OCI-LY7 (cell line): ENCODE data around the gene XAGE2. TPM values are rescaled to one million over a fixed set of nuclear protein-coding genes. Genes with fewer than 3 reads are reported as not detected.

Experiments used
- BruUV-seq: library from RNA; stranded (reverse); fragments of 400-500 nt; replicated peaks from 2 replicates; lab custom pipeline; 2021; lab: Mats Ljungman, UMichigan
- CTCF ChIA-PET: fragments of 300-600 bp; sonication (Branson Sonifier 250); formaldehyde crosslinking; loops from one replicate; lab custom pipeline; 2022; ENCODE audit warnings: antibody characterized with exemption; ENCODE audit not compliant: unreplicated experiment; lab: Charles Lee
- POLR2A ChIA-PET: fragments of 300-600 bp; sonication (Branson Sonifier 250); formaldehyde crosslinking; loops from one replicate; lab custom pipeline; 2022; ENCODE audit warnings: antibody characterized with exemption; lab: Charles Lee
- DNase-seq: peaks from one replicate; pipeline ENCODE4 v3.0.0-alpha.2; 2015; ENCODE audit warnings: low spot score
- H2AFZ ChIP-seq: fragments of 200-600 bp; sonication (generic), shearing (Covaris generic); 2 replicates; pipeline ENCODE4 v1.6.1; 2014; ENCODE audit warnings: mild to moderate bottlenecking, antibody characterized with exemption, low read length, moderate library complexity
- H3K27ac ChIP-seq: fragments of 200-600 bp; sonication (generic); 2 replicates; pipeline ENCODE4 v1.5.1; 2014; ENCODE audit warnings: mixed run types, low read depth, mild to moderate bottlenecking, moderate library complexity, low read length, inconsistent platforms; ENCODE audit not compliant: poor library complexity, severe bottlenecking
- H3K36me3 ChIP-seq: fragments of 200-600 bp; sonication (generic); 2 replicates; pipeline ENCODE4 v1.6.1; 2014; ENCODE audit warnings: mild to moderate bottlenecking, antibody characterized with exemption, low read length, moderate library complexity, mixed read lengths; ENCODE audit not compliant: insufficient read depth
- H3K4me1 ChIP-seq: fragments of 200-600 bp; sonication (generic); 2 replicates; pipeline ENCODE4 v1.5.1; 2014; ENCODE audit warnings: mild to moderate bottlenecking, low read length; ENCODE audit not compliant: insufficient read depth, poor library complexity, severe bottlenecking
- H3K4me2 ChIP-seq: fragments of 200-600 bp; sonication (generic); 2 replicates; pipeline ENCODE4 v1.6.1; 2014; ENCODE audit warnings: mild to moderate bottlenecking, low read length
- H3K4me3 ChIP-seq: fragments of 200-600 bp; sonication (generic); 2 replicates; pipeline ENCODE4 v1.5.1; 2014; ENCODE audit warnings: mild to moderate bottlenecking, low read depth, low read length; ENCODE audit not compliant: poor library complexity, severe bottlenecking
- H3K79me2 ChIP-seq: fragments of 200-600 bp; sonication (generic); 2 replicates; pipeline ENCODE4 v1.6.1; 2016; ENCODE audit warnings: low read depth, mild to moderate bottlenecking, low read length, moderate library complexity, mixed read lengths; ENCODE audit not compliant: insufficient read depth
- H3K9me2 ChIP-seq: fragments of 200-600 bp; sonication (generic); 2 replicates; pipeline ENCODE4 v1.6.1; 2016; ENCODE audit warnings: mild to moderate bottlenecking, low read length, mixed read lengths; ENCODE audit not compliant: insufficient read depth
- H3K9me3 ChIP-seq: fragments of 200-600 bp; sonication (generic); 2 replicates; pipeline ENCODE4 v1.6.1; 2014; ENCODE audit warnings: mild to moderate bottlenecking, mixed run types, low read length, mixed read lengths
- H4K20me1 ChIP-seq: fragments of 200-600 bp; sonication (generic); 2 replicates; pipeline ENCODE4 v1.6.1; 2014; ENCODE audit warnings: mild to moderate bottlenecking, antibody characterized with exemption, low read length, moderate library complexity, mixed read lengths; ENCODE audit not compliant: insufficient read depth
- EZH2phosphoT487 ChIP-seq: fragments of 200-600 bp; sonication (generic); IDR thresholded peaks from 2 replicates; pipeline ENCODE4 v1.6.1; 2018; ENCODE audit warnings: low read depth, borderline replicate concordance, mild to moderate bottlenecking, mixed run types, antibody characterized with exemption, low read length, moderate library complexity, mixed read lengths
- intact Hi-C: fragments of 100-400 bp; cut with micrococcal nuclease; formaldehyde crosslinking; loops from one replicate; pipeline ENCODE4 v1.10.0; 2022; ENCODE audit not compliant: unreplicated experiment
- total RNA-seq, 2 experiments: library from RNA; depleted of rRNA in 1 of 2; stranded (reverse); fragments of >200 nt in 1 of 2; shearing (Covaris generic) in 1 of 2; gene quantifications; 2 replicates each; pipeline ENCODE4 v1.2.3, GENCODE V29; 2014 to 2022
- TF ChIP-seq, protein P1 (sequence below): fragments of 200-600 bp; sonication (generic); conservative IDR thresholded peaks from 2 replicates; pipeline ENCODE4 v1.5.1; 2014; ENCODE audit warnings: mild to moderate bottlenecking, antibody characterized with exemption, low read length, moderate library complexity, mixed read lengths

XAGE2 gene
- total RNA-seq, 2 experiments from 2014 or later: not detected

DNA sequence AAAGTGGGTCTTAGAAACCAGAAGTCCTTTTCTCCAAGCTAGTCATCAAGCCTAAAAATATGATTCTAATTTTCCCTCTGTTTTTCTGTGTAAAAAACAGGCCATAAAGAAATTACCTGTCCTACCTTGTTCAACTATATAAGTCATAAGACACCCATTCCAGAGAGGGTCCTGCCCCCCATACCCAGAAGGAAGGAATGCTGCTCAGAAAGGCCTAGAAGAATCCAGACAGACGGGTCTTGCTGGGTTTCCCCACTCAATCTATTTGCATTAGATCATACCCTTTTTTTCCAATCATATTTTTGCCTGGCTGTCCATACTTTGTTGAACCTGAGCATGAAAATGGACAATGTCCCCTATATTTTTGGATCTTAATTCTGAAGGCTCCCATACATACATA, 16.3 kb upstream of the XAGE2 start:
- Histone ChIP-seq H3K27ac (no peak overlapping the region), H3K4me3 (no peak overlapping the region), H4K20me1 (no peaks in the 10 kb centered on the region), H2AFZ (no peak overlapping the region), H3K79me2 (no peaks in the 10 kb centered on the region), H3K36me3 (no peaks in the 10 kb centered on the region), H3K4me2 (no peak overlapping the region), H3K9me2 (no peaks in the 10 kb centered on the region), H3K4me1 (no peaks in the 10 kb centered on the region), H3K9me3 (no peaks in the 10 kb centered on the region)
- no peak for TF ChIP-seq EZH2phosphoT487
- CTCF ChIA-PET: no interaction called here
- POLR2A ChIA-PET: interaction anchor here (0.7 kb wide), 1 partner anchor 737 kb away, joined by 7 read pairs; no protein-coding TSS in a partner anchor
- no peak for DNase-seq
- no TSS peak for BruUV-seq
- intact Hi-C loops: no loop called here

DNA sequence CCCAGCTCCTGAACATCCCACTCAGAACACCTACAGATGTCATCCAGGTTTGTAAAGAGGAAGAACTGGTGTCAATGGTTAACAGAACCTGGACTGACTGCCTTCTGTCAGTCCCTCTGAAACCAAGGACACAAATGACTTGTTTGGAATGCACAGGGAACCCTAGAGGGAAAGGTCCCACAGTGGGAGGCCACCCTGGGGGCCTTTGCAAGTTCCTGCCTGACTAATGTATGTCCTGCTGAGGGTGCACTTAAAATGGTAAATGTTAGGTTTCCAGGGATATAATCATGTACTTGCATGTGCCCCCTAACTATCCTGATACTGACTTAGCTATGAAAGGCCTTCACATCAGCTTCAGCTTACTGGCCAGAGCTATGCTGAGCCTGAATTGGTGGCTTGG, 15.0 kb upstream of the XAGE2 start:
- no TSS peak for BruUV-seq

DNA sequence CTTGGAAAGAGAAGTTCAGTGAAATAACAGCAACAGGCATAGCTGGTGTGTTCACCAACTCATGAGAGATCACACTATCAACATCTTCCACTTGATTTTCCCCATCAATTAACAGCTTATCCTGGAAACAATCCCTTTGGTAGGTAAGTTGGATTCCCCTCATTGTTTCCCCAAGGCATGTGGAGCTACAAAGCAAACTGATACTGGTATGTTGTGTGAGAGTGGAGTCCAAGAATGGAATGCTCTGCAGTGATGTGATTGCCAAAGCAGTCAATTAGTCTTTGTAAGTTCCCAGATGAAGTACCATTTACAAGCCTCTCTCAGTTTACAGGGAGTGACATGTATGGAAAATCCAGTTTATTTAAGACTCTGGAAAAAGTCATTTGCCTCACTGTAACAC, 13.7 kb upstream of the XAGE2 start:
- CTCF ChIA-PET: no interaction called here

More for the DNA sequence above, 15.0 kb upstream of the XAGE2 start:
- H3K4me2 ChIP-seq: no peak overlapping the region
- H3K36me3 ChIP-seq: no peaks in the 10 kb centered on the region
- no peak overlapping the region for H2AFZ ChIP-seq
- H3K79me2 ChIP-seq: no peaks in the 10 kb centered on the region
- no peaks in the 10 kb centered on the region for H3K9me2 ChIP-seq
- intact Hi-C loops: no loop called here
- ChIA-PET POLR2A (no interaction called here), CTCF (no interaction called here)
- DNase-seq: no peak
- no peaks in the 10 kb centered on the region for H4K20me1 ChIP-seq
- H3K27ac ChIP-seq: no peak overlapping the region
- no peak for TF ChIP-seq EZH2phosphoT487
- TF ChIP-seq, protein P1, sequence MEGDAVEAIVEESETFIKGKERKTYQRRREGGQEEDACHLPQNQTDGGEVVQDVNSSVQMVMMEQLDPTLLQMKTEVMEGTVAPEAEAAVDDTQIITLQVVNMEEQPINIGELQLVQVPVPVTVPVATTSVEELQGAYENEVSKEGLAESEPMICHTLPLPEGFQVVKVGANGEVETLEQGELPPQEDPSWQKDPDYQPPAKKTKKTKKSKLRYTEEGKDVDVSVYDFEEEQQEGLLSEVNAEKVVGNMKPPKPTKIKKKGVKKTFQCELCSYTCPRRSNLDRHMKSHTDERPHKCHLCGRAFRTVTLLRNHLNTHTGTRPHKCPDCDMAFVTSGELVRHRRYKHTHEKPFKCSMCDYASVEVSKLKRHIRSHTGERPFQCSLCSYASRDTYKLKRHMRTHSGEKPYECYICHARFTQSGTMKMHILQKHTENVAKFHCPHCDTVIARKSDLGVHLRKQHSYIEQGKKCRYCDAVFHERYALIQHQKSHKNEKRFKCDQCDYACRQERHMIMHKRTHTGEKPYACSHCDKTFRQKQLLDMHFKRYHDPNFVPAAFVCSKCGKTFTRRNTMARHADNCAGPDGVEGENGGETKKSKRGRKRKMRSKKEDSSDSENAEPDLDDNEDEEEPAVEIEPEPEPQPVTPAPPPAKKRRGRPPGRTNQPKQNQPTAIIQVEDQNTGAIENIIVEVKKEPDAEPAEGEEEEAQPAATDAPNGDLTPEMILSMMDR: no peak
- no peaks in the 10 kb centered on the region for H3K4me1 ChIP-seq
- H3K9me3 ChIP-seq: no peaks in the 10 kb centered on the region
- no peak overlapping the region for H3K4me3 ChIP-seq

More for the DNA sequence above, 13.7 kb upstream of the XAGE2 start:
- Histone ChIP-seq H3K79me2 (no peaks in the 10 kb centered on the region), H3K27ac (no peak overlapping the region), H3K4me2 (no peak overlapping the region), H2AFZ (no peak overlapping the region), H3K9me2 (no peaks in the 10 kb centered on the region), H3K36me3 (no peaks in the 10 kb centered on the region), H3K9me3 (no peaks in the 10 kb centered on the region), H4K20me1 (no peaks in the 10 kb centered on the region), H3K4me1 (no peaks in the 10 kb centered on the region), H3K4me3 (no peak overlapping the region)
- no peak for DNase-seq
- intact Hi-C loops: no loop called here
- POLR2A ChIA-PET: no interaction called here
- no TSS peak for BruUV-seq
- TF ChIP-seq, protein P1: no peak
- TF ChIP-seq EZH2phosphoT487: no peak
